Activated gamma-delta T cell treated with anti-CD3 and anti-CD28 coated beads, Interleukin-2, amount 50 U/mL, for 16 hours (primary cell): ENCODE measurements around the gene CCNB1IP1.
"Not testable (repeated sequence)": the region's sequence is repeated elsewhere in the genome, so short reads cannot be mapped to it uniquely, and the experiment has no call there.

ENCODE experiments used
- DNase-seq: peaks from one replicate; pipeline ENCODE4 v3.0.0-alpha.2; 2020; ENCODE audit warnings: low read depth

CCNB1IP1 gene, protein sequence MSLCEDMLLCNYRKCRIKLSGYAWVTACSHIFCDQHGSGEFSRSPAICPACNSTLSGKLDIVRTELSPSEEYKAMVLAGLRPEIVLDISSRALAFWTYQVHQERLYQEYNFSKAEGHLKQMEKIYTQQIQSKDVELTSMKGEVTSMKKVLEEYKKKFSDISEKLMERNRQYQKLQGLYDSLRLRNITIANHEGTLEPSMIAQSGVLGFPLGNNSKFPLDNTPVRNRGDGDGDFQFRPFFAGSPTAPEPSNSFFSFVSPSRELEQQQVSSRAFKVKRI

DNA sequence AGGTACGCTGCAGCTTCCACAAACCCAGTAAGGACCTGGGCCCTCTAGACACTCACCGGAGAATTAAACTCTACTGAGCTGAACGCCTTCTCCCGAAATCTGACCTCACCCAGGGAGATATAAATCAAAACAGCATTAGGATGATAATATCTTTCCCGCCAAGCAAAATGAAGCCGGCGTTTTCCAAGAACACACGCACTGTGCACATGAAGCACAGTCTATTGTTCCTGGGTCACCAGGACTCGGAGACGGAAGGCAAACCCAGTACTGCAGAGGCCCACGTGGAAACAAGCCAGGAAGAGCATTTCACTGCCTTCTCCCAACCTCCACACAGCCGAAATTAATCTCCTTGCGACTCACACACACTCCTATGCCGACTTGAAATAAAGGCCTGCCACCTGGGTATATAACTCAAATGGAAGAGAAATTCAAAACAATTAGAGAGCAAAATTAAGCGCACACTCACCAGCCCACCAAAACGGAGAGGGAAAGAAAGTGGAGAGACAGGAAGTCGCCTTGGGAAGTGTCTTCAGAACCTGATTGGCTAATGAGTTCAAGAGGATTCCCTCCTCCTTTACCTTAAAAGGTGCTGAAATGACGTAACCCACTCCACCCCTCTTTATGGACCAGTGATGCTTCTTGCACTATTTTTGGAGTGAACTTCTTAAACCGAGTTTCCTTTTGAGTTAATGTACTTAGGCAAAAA is at the start of gene CCNB1IP1:
TSS of gene CCNB1IP1 (minus strand) at position 492 of the 706 bp plus-strand sequence. CDS start 16,756 bp downstream, outside the sequence.
- peak; percentile 26 for DNase-seq

- no peak for DNase-seq
Measured at GRCh38 chr14:20382526-20382925, 49.4 kb upstream of the CCNB1IP1 start.

DNA sequence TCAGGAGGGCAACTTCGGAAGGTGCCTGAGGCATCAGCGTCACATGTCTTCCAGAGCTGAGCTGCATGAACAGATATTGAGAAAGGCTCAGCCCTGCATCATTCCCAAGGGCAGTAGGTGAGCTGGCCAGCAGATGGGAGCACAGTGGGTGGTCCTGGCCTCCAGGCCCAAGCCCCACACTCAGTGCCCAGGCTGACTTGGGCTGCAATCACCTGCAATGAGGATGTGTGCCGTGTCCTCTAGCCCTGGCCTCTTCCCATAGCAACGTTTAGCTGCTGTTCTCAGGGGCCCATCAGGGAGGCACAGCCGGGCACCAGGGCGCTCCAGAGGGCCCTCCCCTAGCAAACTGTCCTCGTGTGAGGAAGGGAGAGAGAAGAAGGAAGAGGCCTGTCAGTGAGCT is 48.3 kb upstream of the CCNB1IP1 start:
- DNase-seq, result no peak

DNA sequence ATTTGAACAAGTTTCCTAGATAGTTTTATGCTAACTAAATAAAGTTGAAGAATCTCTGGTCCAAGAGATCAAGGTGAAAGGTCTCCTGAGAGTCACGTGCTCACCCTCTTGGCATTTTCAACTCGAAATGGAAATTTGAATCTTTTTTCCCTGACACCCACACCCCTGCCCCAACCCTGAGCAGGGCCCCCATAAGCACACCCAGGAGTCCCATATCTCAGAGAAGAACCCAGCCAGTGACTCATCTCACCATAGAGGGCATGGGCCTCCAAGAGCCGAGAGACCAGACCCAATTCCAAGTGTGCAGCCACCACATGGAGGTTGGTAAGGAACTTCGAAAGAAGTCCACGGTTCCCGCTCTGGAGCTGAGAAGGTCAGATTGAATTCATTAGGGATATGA is 47.6 kb upstream of the CCNB1IP1 start:
- DNase-seq, result no peak

DNA sequence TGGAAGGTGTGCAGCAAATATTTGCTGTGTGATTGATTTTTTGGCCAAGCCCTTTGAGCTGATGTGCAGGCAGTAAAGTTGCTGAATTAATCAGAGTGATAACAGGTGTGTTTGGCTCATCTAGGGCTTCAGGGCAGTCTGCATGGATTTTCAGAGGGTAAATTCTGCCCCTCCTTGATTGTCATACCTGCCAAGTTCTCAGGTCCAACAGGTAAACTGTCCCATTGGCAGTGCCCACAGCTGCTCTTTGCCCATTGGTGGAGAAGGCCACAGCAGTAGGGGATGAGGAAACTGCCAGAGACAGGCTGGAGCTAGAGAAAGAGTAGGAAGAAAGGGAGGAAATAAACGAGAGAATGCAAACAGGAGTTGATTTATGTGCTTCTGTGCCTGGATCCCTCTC is 46.7 kb upstream of the CCNB1IP1 start:
- DNase-seq, result no peak

GRCh38 chr14:20377171-20377570 is 44.1 kb upstream of the CCNB1IP1 start:
- no peak for DNase-seq

GRCh38 chr14:20376071-20376588 is 43.1 kb upstream of the CCNB1IP1 start:
- DNase-seq, result no peak

DNA sequence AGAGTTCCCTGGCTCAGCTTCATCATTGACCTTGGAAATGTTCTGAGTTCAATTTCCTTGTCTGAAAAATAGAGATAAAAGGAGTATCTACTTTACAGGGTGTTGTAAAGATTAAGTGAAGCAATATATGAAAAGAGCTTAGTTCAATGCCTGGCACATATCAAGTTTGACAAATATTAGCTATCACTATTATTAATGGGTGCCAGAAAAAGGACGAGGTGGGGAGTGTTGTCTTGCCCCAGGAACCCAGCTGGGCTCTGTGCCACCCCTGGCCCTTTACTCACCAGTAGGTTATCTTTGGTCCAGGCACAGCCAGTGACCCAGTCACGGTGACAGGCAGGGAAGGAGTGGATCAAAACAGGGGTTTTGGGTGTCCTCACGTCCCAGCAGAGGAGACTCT is 42.4 kb upstream of the CCNB1IP1 start:
- DNase-seq, result no peak

DNA sequence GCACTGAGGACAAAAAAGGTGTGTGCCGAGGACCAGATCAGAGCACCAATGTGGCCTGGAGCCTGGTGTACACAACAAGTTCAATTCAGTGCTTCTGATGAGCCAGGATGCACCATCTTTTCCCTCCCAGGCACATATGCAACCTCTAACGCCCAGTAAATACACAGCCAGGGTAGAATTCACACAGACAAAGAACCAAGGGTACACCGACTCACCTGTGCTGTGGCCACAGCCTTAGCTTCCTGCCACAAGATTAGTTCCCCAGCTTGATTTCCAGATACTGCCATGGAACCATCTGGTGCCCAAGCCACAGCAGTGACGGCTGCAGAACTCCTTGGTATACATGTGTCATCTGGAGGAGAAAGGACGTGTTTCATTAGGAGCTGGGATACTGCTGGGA is 39.7 kb upstream of the CCNB1IP1 start:
- DNase-seq, result no peak

- DNase-seq, result no peak
Measured at GRCh38 chr14:20365928-20366327, 32.8 kb upstream of the CCNB1IP1 start.

DNA sequence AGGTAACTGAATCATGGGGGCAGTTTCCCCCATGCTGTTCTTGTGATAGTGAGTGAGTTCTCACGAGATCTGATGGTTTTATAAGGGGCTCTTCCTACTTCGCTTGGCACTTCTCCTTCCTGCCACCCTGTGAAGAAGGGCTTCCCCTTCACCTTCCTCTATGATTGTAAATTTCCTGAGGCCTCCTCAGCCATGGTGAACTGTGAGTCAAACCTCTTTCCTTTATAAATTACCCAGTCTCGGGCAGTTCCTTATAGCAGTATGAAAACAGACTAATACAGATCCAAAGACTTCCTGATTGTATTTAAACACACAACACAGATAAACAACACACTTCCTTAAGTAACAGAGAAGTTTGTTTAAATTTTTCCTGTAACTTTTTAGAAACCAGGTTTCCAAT is 25.4 kb upstream of the CCNB1IP1 start:
- not testable (repeated sequence) for DNase-seq

DNA sequence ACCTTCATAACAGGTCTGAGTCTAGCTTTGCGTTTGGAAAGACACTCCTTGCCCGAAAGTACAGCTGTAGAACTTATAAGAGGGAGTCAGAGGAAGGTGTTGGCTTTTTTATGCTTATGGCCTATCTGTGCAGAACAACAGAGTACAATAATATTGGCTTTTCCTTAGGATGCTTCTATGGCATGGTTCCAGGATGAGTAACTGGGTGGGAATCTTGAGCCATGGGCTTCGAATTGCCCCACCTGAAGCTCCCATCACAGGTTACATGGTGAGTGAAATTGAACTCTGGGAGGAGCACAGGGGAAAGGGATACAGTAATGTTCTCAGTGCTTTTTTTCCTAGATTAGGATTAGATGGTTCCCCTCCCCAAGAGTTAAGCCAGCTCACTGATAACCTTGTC is 23.3 kb upstream of the CCNB1IP1 start:
- DNase-seq, result no peak

GRCh38 chr14:20350860-20351259 is 17.8 kb upstream of the CCNB1IP1 start:
- no peak for DNase-seq

GRCh38 chr14:20350282-20350681 is 17.2 kb upstream of the CCNB1IP1 start:
- no peak for DNase-seq

GRCh38 chr14:20347747-20348146 is 14.7 kb upstream of the CCNB1IP1 start:
- no peak for DNase-seq

GRCh38 chr14:20346713-20347112 is 13.6 kb upstream of the CCNB1IP1 start:
- no peak for DNase-seq

DNA sequence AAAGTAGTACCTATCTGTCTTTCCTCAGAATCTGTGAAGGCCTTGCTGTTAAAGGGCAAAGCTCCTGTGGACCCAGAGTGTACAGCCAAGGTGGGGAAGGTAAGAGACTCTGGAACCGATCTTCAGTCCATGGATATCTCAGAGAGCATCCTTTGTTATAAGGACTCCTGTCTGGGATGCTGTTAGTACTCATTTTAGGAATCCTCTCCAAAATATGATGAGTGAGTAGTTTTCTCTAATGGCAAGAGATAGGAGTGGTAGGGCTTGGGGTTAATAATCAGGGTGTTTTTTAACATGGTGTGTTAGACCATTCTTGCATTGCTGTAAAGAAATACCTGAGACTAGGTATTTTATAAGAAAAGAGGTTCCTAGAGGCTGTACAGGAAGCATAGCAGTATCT is 12.3 kb upstream of the CCNB1IP1 start:
- DNase-seq, result no peak

DNA sequence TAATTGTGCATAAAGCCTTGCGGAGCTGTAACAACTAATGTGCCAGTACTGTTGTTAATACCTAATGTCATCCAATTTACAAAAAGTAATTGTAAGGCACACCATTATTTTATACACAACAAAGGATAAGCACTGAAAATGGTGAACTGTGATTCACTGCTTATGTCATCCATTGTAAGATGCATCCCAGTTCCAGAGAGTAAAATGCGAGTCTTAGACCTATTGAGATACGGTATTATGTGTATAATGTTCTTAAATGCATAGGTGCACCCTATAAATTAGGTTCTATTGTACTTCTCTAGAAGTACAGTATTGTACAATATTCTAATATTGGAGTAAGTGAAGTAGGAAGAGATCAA is 10.8 kb upstream of the CCNB1IP1 start:
- no peak for DNase-seq

- peak; percentile 80 for DNase-seq
Measured at GRCh38 chr14:20343092-20343861, 10.2 kb upstream of the CCNB1IP1 start, which contains the start of gene PARP2. Gene PARP2, plus strand, starts transcription at chr14:20343635. Its CDS starts 7 bp downstream, at chr14:20343642.

- DNase-seq, result no peak
Measured at GRCh38 chr14:20341646-20342045, 8.6 kb upstream of the CCNB1IP1 start.

- not testable (repeated sequence) for DNase-seq
Measured at GRCh38 chr14:20341032-20341431, 8.0 kb upstream of the CCNB1IP1 start.

DNA sequence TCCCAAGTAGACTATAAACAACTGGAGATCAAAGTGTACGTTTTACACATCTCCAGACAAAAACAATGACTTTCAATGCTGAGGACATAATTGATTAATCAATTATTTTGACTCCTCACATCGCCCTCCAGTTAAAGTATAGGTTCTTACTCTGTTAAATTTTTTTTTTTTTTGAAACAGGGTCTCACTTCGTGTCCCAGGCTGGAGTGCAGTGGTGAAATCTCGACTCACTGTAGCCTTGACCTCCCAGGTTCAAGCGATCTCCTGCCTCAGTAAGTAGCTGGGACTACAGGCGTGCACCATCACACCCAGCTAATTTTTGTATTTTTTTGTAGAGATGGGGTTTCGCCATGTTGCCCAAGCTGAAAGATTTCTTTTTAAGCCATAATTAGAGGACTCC is 938 bp upstream of the CCNB1IP1 start:
- DNase-seq, result no peak

DNA sequence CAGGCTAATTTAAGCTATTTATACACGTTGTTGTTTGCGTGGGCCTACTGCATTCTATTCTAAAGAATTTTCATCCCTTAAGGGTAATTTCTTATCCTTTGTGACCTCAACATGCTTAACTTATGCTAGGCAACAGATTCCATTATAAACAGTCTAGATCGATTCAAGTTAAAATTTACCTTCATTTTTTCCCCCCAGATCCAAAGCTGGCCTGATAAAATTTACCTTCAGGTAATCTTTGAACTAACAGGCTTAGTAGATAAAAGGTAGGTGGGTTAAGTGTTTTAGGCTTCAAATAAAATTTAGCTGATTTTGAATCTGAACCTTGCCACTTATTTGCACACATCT is 389 bp upstream of the CCNB1IP1 start:
- no peak for DNase-seq
